Measurements from ENCODE around the gene SLC24A4.

DNA sequence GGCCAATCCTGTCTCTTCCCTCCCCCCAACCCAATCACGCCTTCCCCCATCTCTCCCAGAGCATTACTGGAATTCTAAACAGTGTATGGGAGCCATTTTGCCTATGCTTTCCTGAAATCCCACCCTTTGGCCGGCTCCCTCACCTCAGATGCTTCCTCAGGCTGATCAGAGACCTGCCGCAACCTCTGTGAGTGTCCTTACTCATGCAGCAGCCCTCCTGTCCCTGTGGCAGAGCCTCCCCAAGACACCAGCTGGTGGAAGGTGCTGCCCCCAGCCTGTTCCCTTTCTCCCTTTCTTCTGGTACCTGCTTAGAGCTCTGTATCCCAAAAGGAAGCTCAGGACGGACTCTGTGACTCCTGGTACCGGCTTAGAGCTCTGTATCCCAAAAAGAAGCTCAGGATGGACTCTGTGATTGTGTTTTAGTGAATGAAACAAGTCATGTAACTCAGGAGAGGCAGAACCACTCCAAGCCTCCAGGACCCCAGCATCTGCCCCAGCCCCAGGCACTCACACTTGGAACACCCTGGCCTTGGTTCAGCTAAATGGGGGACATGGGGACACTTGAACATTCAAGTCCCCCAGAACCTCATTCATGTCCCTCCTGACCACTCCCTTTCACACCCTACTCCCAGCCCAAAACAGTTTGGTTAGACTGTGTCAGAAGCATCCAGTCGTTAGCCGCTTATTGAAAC, 161.3 kb downstream of the SLC24A4 start:
- TF ChIP-seq, protein P1, sequence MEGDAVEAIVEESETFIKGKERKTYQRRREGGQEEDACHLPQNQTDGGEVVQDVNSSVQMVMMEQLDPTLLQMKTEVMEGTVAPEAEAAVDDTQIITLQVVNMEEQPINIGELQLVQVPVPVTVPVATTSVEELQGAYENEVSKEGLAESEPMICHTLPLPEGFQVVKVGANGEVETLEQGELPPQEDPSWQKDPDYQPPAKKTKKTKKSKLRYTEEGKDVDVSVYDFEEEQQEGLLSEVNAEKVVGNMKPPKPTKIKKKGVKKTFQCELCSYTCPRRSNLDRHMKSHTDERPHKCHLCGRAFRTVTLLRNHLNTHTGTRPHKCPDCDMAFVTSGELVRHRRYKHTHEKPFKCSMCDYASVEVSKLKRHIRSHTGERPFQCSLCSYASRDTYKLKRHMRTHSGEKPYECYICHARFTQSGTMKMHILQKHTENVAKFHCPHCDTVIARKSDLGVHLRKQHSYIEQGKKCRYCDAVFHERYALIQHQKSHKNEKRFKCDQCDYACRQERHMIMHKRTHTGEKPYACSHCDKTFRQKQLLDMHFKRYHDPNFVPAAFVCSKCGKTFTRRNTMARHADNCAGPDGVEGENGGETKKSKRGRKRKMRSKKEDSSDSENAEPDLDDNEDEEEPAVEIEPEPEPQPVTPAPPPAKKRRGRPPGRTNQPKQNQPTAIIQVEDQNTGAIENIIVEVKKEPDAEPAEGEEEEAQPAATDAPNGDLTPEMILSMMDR (IDR thresholded peaks at IDR 0.05; ENCODE audit: low read depth, low read length, poor library complexity, severe bottlenecking), result no peak
- TF ChIP-seq EZH2phosphoT487 (IDR thresholded peaks at IDR 0.05; ENCODE audit: borderline replicate concordance, low read length), result no peak
